GM13977 (cell line): ENCODE data around the gene RSU1.

ENCODE experiments used
- DNase-seq: peaks from one replicate; pipeline ENCODE4 v3.0.0; 2012; ENCODE audit warnings: low spot score
- in situ Hi-C: fragments of 300-500 bp; cut with MboI; formaldehyde crosslinking; loops from one replicate; pipeline ENCODE4 v1.12.0; 2022; ENCODE audit warnings: low sequenced_read_pairs, low pct_unique_long_range_greater_than_20kb, mixed read lengths, inconsistent platforms; ENCODE audit not compliant: unreplicated experiment
- TF ChIP-seq, protein P1 (sequence below): IDR thresholded peaks from 2 replicates; pipeline ENCODE4 v1.5.1; 2012; ENCODE audit warnings: mild to moderate bottlenecking, control low read depth; ENCODE audit not compliant: insufficient read depth; ENCODE audit errors: extremely low read depth, missing control alignments

Gene RSU1

DNA sequence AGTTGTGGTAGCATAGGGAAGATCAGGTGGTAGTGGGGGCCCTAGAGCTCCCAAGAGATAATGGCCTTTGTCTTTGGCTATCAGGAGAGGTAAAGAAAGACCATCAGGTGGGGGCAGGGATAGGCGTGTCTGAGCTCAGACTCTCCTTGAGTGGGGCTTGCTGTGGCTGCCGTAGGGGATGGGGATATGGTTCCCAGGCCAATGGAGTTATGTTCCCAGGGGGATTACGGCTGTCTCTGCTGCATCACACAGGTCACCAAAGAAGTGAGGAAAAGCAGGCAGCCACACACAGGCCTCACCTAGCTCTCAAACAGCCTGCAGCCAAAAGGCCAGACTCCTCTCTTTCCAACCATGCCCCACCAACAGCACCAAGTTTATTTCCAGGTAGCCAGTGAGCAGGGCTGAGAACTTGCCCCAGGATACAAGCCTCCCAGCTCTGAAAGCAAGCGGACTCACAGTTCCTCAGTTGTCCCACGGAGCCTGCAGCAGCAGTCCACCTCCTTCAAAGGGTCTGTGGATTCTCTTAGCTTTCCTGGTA lies 257.9 kb downstream of the RSU1 start:
- TF ChIP-seq, protein P1, sequence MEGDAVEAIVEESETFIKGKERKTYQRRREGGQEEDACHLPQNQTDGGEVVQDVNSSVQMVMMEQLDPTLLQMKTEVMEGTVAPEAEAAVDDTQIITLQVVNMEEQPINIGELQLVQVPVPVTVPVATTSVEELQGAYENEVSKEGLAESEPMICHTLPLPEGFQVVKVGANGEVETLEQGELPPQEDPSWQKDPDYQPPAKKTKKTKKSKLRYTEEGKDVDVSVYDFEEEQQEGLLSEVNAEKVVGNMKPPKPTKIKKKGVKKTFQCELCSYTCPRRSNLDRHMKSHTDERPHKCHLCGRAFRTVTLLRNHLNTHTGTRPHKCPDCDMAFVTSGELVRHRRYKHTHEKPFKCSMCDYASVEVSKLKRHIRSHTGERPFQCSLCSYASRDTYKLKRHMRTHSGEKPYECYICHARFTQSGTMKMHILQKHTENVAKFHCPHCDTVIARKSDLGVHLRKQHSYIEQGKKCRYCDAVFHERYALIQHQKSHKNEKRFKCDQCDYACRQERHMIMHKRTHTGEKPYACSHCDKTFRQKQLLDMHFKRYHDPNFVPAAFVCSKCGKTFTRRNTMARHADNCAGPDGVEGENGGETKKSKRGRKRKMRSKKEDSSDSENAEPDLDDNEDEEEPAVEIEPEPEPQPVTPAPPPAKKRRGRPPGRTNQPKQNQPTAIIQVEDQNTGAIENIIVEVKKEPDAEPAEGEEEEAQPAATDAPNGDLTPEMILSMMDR = no peak
- in situ Hi-C loops = no loop called here
- no peak for DNase-seq

DNA sequence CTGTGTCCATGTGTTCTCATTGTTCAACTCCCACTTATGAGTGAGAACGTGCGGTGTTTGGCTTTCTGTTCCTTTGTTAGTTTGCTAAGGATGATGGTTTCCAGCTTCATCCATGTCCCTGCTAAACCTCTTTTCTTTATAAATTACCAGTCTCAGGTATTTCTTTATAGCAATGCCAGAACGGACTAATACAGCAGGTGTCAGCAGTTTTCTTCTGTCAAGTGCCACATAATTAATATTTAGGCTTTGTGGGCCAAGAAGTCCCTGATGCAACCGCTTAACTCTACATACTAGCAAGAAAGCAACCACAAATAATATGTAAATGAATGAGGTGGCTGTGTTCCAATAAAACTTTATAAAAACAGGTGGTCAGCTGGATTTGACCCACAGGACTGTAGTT lies 269.3 kb downstream of the RSU1 start:
- TF ChIP-seq, protein P1 = no peak
- in situ Hi-C loops = no loop called here
- DNase-seq = no peak

DNA sequence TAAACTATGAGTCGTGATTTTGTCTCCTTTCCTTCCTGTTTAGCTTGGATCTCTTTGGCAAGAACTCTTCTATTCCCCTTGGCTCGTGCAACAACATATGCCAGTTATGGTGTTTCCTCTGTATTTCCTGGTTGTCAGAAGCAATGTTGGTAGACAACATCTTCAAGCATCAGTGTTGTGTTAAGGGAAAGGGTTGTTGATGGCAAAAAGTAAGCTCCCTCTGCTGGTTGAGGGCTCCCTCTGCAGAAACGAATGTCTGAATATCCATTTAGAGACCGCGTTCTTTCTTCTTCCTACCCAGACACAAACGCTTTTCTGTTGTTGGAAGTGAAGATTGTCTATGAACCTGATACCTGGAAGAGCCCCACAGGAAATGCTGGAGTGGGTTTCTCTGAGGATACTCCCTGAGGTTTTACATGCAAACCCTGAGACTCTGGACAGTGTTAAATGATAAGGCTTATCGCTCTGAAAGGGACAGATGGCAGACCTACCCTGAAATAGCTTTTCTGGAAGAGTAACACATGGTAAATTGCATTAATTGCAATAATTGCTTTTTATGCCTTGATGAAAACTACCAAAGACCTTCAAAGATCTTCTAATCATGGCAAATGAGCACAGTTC lies 272.0 kb downstream of the RSU1 start:
- TF ChIP-seq, protein P1 = peak; percentile 67
- in situ Hi-C loops = no loop called here
- DNase-seq = peak; percentile 58

DNA sequence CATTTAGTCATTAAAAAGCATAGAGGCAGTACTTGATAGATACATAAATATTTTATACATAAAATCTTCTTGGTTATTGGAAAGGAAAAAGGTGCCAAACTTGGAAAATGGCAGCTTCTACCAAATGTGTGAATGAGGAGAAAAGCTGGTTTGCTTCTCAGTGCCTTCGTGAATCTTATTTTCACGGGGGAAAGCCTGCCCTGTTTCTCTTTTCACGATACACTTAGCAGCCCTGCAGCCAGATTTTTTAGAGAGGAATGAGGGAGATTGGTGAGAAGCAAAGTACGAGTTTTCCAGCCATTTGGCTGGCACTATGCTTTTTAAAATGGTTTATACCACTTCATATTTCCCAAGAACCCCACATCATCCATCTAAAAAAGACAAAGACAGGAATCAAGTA lies 272.6 kb downstream of the RSU1 start:
- no peak for DNase-seq
- TF ChIP-seq, protein P1 = no peak
- in situ Hi-C loops = no loop called here

DNA sequence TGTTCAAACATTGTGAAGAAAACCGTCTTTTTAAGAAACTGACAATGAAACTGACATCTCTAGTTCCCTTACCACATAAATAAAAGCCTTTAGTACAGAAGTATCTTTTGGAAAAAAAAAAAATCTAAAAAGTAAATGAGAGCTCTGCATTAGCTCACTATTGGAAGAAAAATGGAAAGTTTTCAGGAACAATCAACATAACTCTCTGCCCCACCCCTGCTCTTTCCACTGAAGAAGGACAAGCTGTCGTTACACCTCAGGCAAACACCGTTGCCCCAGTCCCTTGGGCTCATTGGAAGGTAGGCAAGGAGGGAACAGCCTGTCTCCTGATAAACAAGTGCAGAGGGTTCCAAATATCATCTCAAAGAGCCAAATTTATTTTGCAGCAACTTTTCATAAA lies 273.1 kb downstream of the RSU1 start:
- in situ Hi-C loops = no loop called here
- TF ChIP-seq, protein P1 = no peak
- DNase-seq = no peak
